ENCODE data around the gene MBD4.

GRCh38 chr3:129485721-129486663 lies 46.2 kb upstream of the MBD4 start:
- TF ChIP-seq CTCF (IDR thresholded peaks at IDR 0.05) (no peak), POLR2A (IDR thresholded peaks at IDR 0.05) (no peak)

Measured in testis (tissue), 2 donors.